Omental fat pad (tissue), 4 donors: ENCODE data around the gene RBFOX2. TPM values are rescaled to one million over a fixed set of nuclear protein-coding genes. Genes with fewer than 3 reads are reported as not detected.
A peak's percentile ranks its signal among the peaks of the same experiment; 100 is the strongest.

ENCODE experiments used
- ATAC-seq: fragments of 150-250 bp; one replicate; pipeline ENCODE4 v1.9.1; 2016; ENCODE audit warnings: mild to moderate bottlenecking, moderate library complexity; ENCODE audit not compliant: low FRiP score
- DNase-seq: peaks from one replicate; pipeline ENCODE4 v3.0.0-alpha.2; 2019; ENCODE audit warnings: low spot score
- CTCF ChIP-seq, 3 donors: fragments of 450-650 bp; IDR thresholded peaks; one replicate each; pipeline ENCODE4 v1.5.1; 2016 to 2017; ENCODE audit warnings: antibody characterized with exemption in 3 of 3, mild to moderate bottlenecking in 3 of 3, moderate library complexity in 2 of 3
- total RNA-seq, 4 donors: library from RNA; depleted of rRNA; stranded (reverse); fragments of >200 nt; gene quantifications; one replicate each; pipeline ENCODE4 v1.1.0, GENCODE V29; 2016

Gene RBFOX2
- total RNA-seq, 4 donors from 2014 or later = 41.2 to 80.7 (median 60.1) TPM

DNA sequence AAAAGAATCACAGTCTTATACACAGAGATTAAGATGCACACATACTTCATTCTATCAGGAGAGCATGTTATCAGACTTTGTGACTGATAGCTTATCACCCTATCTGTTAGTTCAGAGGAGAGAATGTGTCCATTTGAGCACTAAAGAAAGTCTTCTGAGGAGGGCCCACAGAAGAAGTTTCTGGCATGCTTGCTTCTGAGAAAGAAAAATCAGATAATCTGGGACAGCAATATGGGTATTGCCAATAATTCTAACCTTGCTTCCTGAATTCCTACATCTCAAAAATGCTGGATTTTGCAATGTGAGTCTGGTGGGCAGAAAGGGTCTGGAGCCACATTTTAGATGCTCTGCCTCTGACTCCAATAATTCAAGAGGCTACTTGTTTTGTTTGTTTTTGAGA is 128.9 kb downstream of the RBFOX2 start:
- no peak for ATAC-seq
- DNase-seq = no peak
- TF ChIP-seq CTCF (IDR thresholded peaks at IDR 0.05) = no peak

- DNase-seq (no peak), ATAC-seq (no peak)
Measured at GRCh38 chr22:35896111-35896705, 132.4 kb downstream of the RBFOX2 start.

DNA sequence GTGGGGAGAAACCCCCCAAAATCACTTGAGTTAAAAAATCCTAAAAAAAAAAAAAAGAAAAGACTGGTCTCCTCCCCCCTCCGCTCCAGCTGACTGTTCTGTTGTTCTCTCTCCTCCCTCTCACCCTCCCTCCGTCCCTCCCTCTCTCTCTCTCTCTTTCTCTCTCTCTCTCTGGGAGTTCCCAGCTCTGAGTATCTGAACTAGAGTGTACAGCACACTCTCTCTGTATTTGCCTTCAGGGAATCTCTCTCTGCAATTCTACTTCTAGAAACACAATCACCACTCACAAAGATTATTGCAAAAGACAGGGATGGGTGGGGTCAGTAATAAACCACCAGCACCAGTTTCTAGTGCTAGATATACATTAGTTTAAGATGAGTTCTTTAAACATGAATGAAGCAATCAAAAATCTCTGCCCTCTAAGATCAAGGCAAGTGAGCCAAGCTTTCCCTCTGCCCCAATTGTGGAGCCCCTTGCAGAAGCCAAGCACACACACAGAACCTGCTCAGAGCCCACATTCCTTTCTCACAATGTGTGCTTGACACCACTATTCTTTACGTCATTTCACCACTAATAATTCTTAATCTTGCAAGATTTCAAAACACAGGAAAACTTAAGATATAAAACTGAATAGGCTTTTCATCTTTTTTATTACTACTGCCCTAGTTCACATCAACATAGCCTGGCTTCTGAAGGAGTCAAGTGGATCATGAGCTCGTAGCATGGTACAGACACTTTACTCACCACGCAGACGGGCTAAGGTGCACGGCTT is 133.5 kb downstream of the RBFOX2 start:
- ATAC-seq (peak; percentile 90), DNase-seq (no peak)

More at GRCh38 chr22:35896111-35896705, 132.4 kb downstream of the RBFOX2 start:
- TF ChIP-seq CTCF (IDR thresholded peaks at IDR 0.05) = no peak

GRCh38 chr22:35894464-35894878 is 134.2 kb downstream of the RBFOX2 start:
- TF ChIP-seq CTCF (IDR thresholded peaks at IDR 0.05) = no peak
- no peak for DNase-seq
- no peak for ATAC-seq

More for the DNA sequence above, 133.5 kb downstream of the RBFOX2 start:
- TF ChIP-seq CTCF (IDR thresholded peaks at IDR 0.05) = no peak

- no peak for DNase-seq
- no peak for TF ChIP-seq CTCF (IDR thresholded peaks at IDR 0.05)
Measured at GRCh38 chr22:35893698-35894097, 134.9 kb downstream of the RBFOX2 start.

GRCh38 chr22:35892192-35892591 is 136.4 kb downstream of the RBFOX2 start:
- no peak for DNase-seq
- peak; percentile 63 for ATAC-seq
- TF ChIP-seq CTCF (IDR thresholded peaks at IDR 0.05) = no peak

More at GRCh38 chr22:35893698-35894097, 134.9 kb downstream of the RBFOX2 start:
- ATAC-seq = no peak

DNA sequence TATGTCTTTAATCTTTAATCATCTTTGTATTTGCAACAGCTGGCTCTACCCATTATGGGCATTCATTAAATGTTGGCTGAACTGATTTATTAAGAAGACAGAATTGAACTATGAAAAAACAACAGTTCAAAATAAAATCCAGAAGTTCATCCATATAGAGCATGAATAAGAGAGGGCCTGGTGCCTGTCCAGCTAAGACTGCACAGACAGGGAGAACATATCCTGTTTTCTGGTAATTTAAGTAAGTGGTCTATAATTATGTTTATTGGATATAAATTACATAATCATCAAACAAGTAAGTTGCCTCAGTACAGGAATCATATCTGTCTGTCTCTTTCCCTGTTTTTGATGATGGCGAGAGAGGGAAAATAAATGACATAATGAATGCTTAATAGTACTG is 137.2 kb downstream of the RBFOX2 start:
- ATAC-seq (no peak), DNase-seq (no peak)
- no peak for TF ChIP-seq CTCF (IDR thresholded peaks at IDR 0.05)
